GM21390 (cell line): Measurements from ENCODE around the gene OR4C5.
"Not testable (repeated sequence)": the region's sequence is repeated elsewhere in the genome, so short reads cannot be mapped to it uniquely, and the experiment has no call there.

Experiments
- ATAC-seq: cut with Tn5 transposase; IDR thresholded peaks from one replicate; pipeline ENCODE4 v1.9.1; 2021; ENCODE audit not compliant: unreplicated experiment

The OR4C5 gene

GRCh38 chr11:48366365-48366764, at the start of gene OR4C5:
Gene OR4C5, minus strand, starts transcription at chr11:48366465. Its CDS starts 0 bp downstream, at chr11:48366465.
- ATAC-seq, result no peak

GRCh38 chr11:48384670-48385069, 18.4 kb upstream of the OR4C5 start:
- no peak for ATAC-seq

- ATAC-seq, result not testable (repeated sequence)
Observed at GRCh38 chr11:48384151-48384550, 17.9 kb upstream of the OR4C5 start.

- ATAC-seq, result not testable (repeated sequence)
Observed at GRCh38 chr11:48361289-48361688, 5.0 kb downstream of the OR4C5 start.

GRCh38 chr11:48354677-48355076, 11.6 kb downstream of the OR4C5 start:
- no peak for ATAC-seq

GRCh38 chr11:48354013-48354412, 12.3 kb downstream of the OR4C5 start:
- ATAC-seq, result no peak

GRCh38 chr11:48346286-48346685, 20.0 kb downstream of the OR4C5 start:
- ATAC-seq, result not testable (repeated sequence)

- not testable (repeated sequence) for ATAC-seq
Observed at GRCh38 chr11:48342505-48342904, 23.8 kb downstream of the OR4C5 start.

GRCh38 chr11:48341466-48341865, 24.8 kb downstream of the OR4C5 start:
- no peak for ATAC-seq

GRCh38 chr11:48324620-48325019, 41.6 kb downstream of the OR4C5 start, which contains the start of gene OR4C3:
Gene OR4C3, plus strand, starts transcription at chr11:48324920. Its CDS starts 102 bp downstream, at chr11:48325022.
- ATAC-seq, result not testable (repeated sequence)

GRCh38 chr11:48319813-48320212, 46.5 kb downstream of the OR4C5 start:
- ATAC-seq, result not testable (repeated sequence)
